ENCODE measurements around the gene BBS10.
"Not testable (repeated sequence)": the region's sequence is repeated elsewhere in the genome, so short reads cannot be mapped to it uniquely, and the experiment has no call there.

BBS10 gene
- 6.5 to 11.5 reads per million in 2 donors for total RNA-seq

DNA sequence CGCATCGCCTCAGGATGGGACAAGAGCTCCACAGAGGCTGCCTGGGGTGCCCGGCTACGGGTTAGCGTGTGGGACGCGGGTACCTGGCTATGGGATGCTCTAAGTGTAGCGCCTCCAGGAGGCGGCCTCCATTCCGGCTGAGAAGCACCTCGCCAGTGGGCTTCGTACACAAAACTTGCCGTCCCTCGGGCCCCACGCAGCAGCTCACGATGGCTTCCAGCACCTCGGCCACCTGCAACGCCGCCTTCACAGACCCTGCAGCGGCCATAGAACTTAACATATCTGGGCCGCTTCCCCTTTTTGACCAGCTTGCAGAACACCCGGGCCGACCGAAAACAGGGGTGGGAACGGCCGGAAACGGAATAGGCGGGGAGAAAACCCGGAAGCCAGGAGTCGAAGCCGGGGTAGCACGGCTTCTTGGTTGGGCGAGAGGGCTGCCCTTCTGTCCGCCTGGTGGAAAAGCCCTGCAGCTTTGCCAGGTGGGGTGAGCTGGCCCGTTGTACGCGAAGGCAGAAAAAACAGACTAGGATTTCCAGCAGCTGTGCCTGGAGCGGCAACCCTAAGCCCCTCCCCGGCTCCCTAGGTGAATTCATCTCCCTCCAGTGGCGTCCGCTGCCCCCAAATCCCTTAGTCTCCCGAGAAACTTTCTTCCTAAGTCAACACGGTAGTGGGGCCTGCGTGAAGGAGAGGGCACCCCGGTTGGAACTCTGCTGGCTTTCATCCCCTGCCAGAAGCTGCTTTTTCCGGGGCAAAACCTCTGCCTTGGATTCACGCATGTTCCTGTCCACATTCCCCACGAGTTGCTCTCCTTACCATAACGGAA is at the start of gene BBS10:
TSS of gene BBS10 (minus strand) at position 337 of the 823 bp plus-strand sequence. CDS start at position 280, 57 bp downstream.
- DNase-seq, result peak; percentile 57 to 94 (median 76)

DNA sequence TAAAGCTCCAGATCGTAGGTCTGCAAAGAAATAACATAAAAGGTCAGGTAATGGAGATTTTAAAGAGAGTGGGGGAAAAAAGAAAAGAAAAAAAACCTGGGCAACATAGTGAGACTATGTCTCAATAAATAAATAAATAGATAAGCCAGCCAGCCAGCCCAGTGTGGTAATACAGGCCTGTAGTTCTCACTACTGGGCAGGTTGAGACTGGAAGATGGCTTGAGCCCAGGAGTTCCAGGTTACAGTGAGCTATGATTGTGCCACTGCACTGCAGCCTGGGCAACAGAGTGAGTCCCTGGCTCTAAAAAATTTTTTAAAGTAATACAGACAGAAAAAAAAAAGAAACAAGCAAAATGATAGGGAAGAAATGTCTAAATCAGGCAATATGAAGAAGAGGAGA is 43.2 kb upstream of the BBS10 start:
- DNase-seq, result no peak

DNA sequence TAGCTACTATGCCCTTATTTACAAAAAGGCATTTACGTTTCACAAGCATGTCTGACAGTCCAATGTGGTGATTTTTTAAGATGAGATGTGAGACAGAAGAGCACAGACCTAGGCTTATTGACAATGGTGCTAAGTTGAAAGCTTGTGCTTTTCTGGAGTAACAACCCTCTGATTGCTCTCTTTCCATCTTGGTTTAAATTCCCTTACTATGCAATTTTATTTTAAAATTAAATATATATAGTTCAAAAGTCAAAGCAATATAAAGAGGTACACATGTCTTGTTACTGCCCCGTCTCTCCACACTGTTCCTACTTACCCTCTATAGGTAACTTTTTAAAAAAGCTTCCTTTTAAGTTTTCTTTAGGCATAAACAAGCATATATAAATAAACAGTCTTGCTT is 39.4 kb upstream of the BBS10 start:
- no peak for DNase-seq

DNA sequence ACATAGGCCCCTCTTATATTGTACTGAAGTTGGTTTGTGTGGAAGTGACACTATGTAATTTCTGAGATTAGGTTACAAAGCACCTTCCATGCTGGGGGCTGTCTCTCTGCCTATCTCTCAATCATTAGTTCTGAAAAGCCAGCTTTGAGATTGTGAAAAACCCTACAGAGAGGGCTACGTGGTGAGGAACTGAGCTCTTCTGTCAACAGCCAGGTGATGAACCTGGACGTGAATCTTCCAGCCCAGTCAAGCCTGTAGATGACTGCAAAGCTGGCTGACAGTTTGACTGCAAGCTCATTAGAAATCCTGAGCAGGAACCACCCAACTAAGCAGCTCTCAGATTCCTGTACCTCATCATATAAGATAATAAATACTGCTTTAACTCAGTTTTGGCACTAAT is 36.3 kb upstream of the BBS10 start:
- DNase-seq, result no peak

DNA sequence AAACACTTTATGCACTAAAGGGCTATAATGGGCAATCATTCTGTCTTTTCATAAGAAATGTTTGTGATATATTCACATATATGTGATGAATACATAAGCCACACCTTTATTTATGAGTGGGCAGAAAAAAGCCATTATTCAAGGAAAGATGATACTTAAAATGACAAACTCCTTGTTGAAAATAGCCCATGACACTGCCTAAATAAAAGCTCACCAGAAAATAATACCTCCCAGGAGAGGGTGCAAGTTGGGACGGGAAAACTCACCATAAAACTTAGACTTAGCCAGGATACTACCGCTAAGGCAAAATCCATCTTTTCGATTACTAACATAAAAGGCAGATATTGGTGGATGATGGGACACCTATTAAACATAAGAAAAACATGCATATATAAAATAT is 35.8 kb upstream of the BBS10 start:
- DNase-seq, result no peak

DNA sequence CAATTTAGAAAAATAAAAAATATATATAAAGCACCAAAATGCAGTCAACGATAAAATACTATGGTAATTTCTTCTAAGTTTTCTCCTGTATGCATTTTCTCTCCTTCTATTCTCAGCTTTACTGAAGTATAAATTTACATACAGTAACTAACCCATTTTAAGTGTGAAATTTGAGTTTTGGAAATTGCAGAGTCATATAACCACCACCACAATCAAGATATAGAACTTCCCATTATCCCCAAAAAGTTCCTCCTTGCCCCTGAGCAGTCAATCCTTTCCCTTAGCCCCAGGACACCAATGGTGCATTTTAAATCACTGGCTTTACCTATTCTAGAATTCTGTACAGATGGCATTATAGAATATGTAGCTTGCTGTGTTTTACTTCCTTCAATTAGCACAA is 31.0 kb upstream of the BBS10 start:
- DNase-seq, result no peak

DNA sequence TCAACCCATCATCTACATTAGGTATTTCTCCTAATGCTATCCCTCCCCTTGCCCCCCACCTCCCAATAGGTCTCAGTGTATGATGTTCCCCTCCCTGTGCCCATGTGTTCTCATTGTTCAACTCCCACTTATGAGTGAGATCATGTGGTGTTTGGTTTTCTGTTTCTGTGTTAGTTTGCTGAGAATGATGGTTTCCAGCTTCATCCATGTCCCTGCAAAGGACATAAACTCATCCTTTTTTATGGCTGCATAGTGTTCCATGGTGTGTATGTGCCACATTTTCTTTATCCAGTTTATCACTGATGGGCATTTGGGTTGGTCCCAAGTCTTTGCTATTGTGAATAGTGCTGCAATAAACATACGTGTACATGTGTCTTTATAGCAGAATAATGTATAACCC is 28.7 kb upstream of the BBS10 start:
- DNase-seq, result not testable (repeated sequence)

DNA sequence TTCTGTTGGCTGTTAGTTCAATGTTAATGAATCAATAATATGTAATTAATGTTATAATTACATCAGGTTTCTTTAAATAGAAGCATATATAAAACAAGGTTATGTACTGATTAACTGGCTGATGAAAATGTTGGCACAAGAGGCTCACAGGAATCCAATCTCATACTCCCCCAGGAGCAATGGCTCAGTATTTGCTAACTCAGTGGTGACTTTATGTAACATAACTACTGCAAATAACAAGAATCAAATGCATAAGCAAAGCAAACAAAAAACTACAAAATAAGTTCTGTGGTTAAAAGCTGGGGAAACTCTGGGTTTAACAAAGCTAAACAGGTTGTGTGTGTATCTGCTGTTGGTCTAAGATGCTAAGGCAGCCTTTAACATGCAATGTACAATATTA is 27.7 kb upstream of the BBS10 start:
- peak in 1 of 5 experiments; percentile 10 for DNase-seq

DNA sequence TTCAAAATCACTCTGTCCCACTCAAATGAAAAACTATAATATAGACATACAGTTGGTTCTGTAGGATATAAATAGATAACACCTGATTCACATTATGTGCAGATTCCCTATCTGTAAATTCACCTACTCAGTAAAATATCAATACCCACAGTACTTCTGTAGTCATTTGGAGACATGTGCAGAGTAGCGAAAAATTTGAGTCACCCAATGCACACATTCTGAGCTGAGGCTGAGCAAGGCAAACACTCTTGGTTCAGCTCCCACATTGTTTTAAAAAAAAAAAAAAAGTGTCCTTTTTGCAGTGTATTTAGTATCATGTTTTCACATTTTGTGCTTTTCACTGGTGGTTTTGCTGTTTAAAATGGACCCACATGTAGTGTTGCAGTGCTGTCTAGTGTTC is 27.3 kb upstream of the BBS10 start:
- peak in 1 of 5 experiments; percentile 49 for DNase-seq

DNA sequence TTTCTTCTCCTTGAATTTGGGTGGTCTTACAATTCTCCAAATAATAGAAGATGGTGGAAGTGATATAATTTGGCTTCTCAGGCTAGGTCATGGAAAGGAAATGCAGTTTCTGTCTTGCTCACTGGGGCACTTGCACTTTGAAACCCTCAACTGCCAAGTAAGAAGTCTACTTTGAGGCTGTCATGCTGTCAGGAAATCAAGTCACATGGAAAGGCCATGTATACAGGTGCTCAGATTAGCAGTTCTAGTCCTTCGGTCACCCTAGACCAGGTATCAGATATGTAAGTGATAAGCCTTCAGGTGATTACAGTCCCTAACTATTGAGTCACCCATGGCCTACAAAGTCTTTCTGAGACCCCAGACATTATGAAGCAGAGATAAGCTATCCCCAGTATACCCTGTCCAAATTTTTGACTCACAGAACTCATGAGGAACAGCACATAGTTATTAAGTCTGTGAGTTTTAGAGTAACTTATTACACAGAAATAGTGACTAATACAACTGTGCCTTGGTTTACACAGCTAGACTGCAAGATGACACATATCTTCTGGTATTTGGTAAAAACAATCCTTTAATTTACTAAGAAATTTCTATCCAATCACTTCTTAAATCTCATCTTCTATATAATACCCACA is 26.3 kb upstream of the BBS10 start:
- peak in 1 of 5 experiments; percentile 42 for DNase-seq

DNA sequence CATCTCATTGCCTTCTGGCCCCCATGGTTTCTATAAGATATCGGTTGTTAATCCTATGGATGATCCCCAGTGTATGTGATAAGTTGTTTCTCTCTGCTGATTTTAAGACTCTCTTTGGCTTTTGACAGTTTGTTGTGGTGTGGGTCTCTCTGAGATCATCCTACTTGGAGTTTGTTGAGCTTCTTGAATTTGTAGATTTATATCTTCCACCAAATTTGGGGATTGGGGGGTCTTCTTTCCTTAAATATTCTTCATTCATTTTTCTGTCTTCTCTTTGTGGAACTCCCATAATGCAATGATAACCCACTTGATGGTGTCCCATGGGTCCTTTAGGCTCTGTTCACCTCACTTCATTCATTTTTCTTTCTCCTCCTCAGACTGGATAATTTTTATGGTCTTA is 20.0 kb upstream of the BBS10 start:
- no peak for DNase-seq

DNA sequence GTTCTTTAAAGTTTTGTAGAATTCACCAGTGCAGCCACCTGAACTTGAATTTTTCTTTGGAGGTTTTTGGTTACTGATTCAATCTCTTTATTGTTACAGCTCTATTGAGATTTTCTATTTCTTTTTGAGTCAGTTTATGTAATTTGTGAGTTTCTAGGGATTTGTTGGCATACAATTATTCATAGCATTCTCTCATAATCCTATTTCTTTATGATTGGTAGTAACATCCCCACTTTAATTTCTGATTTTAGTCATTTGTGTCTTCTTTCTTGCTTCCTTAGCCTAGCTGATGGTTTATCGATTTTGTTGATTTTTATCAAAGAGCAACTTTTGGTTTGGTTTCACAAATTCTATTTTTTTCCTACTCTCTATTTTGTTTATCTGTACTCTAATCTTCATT is 17.9 kb upstream of the BBS10 start:
- DNase-seq, result peak in 1 of 5 experiments; percentile 38

DNA sequence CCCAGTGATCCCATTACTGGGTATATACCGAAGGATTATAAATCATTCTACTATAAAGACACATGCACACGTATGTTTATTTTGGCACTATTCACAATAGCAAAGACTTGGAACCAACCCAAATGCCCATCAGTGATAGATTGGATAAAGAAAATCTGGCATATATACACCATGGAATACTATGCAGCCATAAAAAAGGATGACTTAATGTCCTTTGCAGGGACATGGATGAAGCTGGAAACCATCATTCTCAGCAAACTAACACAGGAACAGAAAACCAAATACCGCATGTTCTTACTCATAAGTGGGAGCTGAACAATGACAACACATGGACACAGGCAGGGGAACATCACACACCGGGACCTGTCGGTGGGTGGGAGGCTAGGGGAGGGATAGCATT is 15.9 kb upstream of the BBS10 start:
- not testable (repeated sequence) for DNase-seq

DNA sequence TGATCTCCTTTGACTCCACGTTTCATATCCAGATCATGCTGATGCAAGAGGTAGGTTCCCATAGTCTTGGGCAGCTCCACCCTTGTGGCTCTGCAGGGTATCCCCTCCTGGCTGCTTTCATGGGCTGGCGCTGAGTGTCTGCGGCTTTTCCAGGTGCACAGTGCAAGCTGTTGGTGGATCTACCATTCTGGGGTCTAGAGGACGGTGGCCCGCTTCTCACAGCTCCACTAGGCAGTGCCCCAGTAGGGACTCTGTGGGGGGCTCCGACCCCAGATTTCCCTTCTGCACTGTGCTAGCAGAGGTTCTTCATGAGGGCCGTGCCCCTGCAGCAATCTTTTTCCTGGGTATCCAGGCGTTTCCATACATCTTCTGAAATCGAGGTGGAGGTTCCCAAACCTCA is 12.1 kb upstream of the BBS10 start:
- DNase-seq, result no peak

DNA sequence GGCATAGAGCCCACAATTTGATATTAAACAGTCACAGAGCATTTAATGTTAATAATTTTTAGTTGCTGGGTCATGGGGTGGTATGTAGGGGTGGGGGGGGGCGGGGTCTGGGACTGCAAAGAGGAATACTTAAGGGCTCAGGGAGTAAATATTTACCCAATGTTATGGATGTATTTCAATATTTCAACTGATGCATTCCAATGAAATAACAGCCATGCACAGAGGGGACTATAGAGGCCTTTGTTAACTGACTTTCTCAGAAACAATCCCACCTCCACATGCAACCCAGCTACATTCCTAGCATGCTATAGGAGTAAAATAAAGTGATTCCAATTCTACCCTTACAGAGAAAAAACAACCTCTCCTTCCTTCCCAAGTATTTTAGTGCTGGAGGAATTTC is 7.9 kb upstream of the BBS10 start:
- no peak for DNase-seq

DNA sequence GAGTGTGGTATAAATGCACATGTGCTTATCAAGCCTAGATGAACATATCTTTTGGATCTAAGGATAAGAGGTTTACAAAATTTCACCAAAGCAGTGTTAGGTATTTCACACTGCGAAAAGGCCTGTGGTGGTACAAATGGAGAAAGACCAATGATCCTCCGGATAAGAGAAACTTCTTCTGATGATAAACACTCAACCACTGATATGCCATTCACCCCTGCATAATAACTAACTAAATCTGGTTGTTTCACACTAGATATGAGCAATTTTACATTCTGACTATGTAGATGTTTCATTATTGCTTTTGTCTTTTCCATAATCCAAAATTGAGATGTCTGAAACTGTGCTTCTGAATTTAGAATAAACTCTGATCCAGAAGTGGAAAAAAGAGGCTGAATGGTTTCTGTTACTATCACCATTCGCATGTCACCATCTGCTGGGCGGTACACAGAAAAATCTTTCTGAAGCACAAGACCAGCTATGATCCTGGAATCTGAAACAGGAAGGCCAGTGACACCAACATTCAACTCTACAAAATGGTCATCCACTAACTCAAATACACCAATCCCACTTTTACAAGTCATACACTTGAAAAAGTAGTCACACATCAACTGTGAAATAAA is 1.3 kb downstream of the BBS10 start:
- peak in 1 of 5 experiments; percentile 56 for DNase-seq

DNA sequence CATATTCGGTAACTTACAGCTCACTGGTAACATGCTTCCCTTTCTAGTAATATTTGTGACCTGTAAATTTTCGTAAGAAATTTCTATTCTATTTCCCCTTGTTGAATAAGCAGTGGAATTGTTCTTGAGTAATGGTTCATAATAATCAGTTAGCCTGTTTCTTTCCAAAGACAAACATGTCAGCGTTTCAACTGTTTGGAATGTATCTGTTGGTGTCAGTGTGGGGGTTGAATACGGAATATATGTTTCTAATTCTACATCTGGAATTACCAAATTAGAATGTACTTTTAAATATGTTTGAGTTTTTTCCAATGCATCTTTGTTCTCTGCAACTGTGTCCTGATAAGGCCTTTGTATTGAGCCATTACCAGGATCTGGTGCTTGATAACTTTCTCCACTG is 2.0 kb downstream of the BBS10 start:
- no peak for DNase-seq

DNA sequence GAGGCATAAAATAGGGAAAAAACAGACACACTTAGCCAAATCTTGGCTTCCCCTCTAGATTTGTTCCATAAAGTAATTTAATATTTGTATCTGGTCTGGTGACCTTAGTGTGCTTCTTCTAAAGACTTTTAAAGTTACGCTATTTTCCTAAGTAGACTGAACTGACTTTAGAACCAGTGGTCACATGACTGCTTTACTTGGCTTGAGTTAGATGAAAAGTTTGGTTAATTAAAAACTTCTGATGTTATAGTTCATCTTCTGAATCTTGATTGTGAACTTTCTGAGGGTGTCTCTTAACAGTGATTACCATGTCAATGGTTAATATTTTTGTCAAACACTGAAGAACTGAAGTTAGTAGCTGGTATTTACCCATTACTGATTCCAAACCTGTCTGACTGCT is 2.6 kb downstream of the BBS10 start:
- no peak for DNase-seq

DNA sequence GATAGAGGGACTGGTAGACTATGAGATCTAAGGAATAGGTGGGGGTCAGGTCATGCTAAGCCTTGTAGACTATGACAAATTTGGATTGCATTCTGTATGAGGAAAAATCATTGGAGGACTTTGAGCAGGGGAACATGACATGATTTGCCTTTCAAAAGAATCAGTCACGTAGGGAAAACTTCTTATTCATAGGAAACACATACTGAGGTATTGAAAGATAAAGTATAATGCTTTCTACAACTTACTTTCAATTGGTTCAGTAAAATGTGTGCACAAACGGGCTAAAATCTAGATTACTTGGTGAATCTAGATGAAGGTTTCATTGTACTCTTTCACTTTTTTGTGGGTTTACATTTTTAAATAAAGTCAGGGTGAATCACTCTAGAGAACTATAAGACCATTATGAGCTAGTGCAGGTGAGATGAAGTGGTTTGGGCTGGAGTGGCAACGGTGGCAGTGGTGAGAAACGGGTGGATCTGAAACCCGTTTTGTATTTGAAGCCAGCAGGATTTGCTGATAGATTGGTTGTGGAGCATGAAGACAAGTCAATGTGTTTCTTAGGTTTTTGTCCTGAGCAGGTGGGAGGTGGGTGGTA is 6.7 kb downstream of the BBS10 start:
- DNase-seq, result no peak

DNA sequence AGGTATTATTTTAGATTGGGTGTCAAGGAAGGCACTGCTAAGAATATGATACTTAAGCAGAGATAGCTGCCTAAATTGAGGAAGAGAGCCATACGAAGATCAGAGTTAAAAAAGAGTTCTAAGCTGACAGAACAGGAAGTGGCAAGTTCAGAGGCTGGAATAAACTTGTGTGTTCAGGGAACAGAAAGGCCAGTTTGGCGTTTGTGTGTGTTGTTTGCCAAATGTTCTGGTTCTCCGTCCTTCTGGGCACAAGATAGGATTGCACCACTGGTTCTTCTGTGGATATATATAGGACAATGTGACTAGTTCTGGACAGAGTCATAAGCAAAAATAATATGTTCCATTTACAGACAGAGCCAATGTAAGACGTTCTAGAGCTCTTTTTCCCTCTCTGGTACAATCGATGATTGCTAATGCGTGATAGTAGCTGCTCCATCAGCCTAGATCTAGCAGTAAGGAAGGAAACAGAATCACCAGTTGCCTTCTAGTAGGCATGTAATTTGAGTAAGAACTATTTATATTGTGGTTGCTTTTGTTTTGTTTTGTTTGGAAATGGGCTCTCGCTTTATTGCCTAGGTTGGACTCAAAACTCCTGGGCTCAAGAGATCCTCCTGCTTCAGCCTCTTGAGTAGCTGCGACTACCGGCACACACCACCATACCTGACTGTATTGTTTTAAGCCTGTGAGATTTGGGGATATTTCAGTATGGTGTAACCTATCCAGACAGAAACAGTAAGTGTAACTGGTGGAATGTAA is 7.4 kb downstream of the BBS10 start:
- no peak for DNase-seq

DNA sequence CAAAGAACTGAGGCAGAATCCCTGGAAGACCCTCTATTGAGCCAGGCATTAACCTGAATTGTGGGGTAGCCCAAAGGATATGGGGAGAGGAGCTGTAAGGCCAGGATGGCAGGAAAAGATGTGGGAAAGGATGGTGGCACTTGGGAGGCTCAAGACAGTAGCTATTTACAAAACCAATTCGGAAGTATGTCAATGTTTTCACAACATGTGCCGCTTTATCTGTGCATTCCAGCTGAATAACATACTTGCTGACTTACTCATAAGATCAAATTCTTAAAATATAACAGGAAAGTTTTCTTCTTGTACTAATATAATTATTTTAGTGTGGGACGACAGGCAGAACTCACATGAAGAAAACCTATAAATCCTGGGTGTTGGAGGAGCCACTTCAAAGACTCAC is 10.6 kb downstream of the BBS10 start:
- no peak for DNase-seq

DNA sequence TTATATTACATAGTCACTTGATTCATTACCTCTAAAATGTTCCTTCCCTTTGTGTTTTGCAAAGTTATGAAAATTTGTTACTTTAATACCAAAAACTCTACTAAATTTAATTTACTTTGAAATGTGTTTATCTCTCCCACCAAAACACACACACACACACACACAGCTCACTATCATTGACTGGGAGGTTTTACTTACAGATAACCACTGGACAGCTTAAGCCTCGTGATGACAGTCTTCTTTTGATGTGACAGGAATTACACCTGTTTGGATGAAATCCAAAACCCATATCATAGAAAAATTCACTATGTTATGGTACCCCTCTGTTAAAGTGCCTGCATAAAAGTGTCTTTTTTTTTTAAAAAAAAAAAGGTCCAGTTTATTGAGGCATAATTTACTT is 15.6 kb downstream of the BBS10 start:
- DNase-seq, result no peak

DNA sequence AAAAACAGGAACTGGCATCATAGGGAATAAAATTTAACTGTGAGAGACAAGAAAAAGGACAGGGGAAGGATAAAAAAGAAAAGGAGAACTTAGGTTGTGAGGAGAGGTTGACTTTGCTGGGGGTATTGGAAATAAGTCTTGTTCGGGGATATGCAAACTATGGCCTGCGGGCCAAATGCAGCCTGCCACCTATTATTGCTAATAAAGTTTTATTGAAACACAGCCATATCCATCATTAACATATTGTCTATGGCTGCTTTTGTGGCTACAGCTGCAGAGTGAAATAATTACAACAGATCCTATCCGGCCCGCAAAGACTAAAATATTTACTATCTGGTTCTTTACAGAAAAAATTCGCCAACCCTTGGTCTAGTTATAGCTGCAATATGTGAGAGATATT is 18.6 kb downstream of the BBS10 start:
- no peak for DNase-seq
